KG1 (cell line): ENCODE data around the gene EEIG1.

Experiments
- DNase-seq: peaks from one replicate; lab custom pipeline; 2025; lab: John Stamatoyannopoulos, UW

Gene EEIG1

DNA sequence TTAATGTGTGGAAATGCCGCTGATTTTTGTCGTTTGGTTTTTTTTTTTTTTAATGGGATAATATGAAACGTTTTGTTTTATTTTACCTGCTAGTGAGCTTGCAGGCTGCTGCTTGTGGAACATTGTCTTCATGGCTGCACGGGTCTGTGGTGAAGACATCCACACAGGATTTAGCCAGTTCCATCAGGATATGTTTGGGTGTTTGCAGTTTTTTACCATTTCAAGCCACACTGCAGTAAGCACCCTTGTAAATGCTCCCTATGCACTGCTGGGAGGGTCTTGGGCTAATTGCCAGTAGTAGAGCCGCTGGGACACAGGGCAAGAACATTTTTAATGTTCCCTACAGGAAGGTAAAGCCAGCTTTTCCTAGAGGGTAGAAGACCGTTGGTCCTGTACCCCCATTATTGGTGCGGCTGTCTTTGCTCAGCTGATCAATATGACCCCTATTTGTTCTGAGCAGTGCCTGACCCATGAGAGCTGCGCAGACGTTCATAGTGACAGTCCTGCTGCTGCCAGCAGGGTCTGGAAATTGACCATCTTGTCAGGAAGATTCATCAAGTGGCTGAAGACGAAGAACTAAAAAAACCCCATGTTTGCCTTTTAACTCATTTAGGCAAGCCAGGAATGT lies 20.5 kb upstream of the EEIG1 start:
- no peak for DNase-seq

DNA sequence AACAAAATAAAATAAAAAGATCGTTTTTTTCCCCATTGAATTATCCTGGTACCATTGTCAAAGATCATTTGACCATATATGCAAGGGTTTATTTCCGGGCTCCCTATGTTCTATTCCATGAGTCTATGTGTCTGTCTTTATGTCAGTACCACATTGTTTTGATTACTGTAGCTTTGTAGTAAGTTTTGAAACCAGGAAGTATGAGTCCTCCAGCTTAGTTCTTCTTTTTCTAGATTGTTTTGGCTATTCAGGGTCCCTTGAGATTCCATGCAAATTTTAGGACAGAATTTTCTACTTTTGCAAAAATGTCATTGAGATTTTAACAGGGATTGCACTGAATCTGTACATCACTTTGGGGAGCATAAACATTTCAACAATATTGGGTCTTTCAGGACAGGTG lies 18.7 kb upstream of the EEIG1 start:
- no peak for DNase-seq

DNA sequence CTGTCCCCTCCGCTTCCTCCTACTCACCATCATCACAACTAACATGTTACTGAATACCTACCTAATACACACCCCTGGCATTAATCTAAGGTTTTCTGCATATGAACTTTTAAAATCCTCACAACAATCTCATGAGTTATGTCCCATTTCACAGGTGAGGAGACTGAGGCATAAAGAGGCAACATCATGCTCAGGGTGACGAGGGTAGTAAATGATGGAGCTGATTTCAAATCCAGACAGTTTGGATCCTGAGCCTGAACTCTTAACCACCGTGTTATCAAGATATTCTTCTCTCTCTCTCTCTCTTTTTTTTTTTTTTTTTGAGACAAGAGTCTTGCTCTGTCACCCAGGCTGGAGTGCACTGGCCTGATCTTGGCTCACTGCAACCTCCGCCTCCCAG lies 12.9 kb upstream of the EEIG1 start:
- no peak for DNase-seq

DNA sequence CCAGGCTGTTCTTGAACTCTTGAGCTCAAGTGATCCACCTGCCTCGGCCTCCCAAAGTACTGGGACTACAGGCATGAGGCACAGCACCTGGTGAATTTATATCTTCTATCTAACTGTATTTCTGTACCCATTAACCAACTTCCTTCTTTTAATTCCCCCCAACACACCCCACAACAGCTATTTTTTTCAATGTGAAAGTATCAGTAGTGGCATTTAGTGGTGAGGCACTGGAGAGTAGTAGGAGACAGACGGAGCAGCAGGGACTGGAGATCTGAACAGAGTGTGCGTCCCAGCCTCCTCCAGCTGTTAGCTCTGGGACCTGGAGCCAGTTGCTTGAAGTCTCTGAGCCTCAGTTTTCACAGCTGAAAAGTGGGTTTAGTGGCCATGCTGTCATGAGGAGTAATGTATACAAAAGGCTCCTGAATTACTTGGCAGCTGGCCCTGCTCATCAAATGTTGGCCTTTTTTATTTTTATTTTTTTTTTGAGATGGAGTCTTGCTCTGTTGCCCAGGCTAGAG lies 11.0 kb upstream of the EEIG1 start:
- no peak for DNase-seq

DNA sequence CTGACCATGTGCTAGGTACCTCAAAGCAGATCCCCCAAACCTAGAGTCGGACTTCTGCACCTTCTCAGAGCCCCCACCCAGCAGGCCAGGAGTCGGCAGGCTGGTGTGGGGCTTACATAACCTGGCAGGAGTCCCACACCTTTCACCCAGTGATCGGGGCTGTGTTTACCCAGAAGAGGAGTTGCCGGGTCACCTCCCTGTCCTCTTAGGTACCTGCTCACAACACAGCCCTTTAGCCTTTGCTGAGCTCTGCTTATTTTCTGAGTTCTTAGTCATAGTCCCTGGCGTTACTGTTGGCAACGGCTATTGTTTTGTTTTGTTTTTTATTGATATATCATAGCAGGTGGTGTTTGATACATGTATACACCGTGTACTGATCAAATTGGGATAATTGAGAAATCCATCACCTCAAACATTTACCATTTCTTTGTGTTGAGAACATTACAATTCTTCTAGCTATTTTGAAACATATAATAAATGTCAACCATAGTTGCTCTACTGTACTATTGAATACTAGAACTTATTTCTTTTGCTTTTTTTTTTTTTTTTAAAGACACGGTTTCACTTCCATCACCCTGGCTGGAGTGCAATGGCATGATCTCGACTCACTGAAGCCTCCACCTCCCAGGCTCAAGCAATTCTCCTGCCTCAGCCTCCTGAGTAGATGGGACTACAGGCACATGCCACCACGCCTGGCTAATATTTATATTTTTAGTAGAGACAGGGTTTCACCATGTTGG lies 10.4 kb upstream of the EEIG1 start:
- DNase-seq, result no peak

DNA sequence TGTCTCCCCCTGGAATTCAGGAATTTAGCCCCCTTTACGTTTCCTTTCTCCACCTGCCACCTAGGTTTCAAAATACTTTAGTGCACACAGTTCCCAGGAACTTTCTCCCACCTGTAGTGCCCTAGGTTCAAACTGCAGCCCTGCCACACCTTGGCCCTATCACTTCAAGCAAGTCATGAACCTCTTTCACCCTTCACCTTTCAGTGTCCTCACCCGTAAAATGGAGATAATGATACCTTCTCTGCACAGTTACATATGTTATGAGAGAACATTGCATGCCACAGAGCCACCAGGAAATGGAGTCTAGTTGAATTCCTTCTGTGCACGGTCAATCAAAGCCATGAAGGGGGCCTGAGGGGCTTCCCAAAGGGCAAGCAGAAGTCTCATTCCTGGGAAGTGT lies 9.8 kb upstream of the EEIG1 start:
- no peak for DNase-seq

DNA sequence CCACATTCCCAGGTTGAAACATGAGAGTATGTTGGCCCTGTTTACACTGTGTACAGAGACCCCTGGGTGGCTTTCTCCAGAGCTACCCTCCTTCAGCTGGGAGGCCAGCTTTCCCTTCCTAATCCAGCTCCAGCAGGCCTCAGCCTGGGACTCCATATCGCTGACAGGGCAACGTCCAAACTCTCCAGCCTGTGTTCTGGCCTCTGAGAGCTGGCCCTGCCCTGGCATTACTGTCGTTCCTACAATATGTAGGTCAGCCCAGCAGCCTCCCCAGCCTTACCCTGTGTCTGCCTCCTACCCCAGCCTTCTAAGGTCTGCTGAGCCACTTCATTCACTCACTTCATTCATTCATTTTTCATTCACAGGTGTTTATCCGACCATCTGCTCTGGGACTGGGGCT lies 8.3 kb upstream of the EEIG1 start:
- no peak for DNase-seq

DNA sequence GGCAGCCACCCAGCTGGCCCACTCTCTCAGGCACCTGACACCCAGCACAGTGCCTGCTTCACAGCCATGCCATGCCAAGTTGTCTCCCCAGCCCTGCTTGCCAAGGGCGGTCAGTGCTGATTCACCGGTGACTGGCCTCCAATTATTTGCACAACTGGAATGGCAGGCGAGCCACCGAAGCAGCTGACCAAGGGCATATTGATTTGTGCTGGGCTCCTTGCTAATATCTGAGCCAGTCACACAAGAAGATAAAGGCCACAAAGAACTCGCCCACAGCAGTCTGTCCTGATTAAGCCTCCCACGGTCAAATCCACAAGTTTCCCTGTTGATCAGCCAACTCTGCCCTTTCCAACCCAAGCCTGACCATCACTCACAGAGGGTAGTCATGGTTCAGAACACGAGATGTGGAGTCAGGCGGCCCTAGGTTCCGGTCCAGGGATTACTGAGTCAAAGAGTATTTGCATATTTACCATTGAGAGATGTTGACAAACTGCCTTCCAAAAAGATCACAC lies 6.4 kb upstream of the EEIG1 start:
- no peak for DNase-seq

DNA sequence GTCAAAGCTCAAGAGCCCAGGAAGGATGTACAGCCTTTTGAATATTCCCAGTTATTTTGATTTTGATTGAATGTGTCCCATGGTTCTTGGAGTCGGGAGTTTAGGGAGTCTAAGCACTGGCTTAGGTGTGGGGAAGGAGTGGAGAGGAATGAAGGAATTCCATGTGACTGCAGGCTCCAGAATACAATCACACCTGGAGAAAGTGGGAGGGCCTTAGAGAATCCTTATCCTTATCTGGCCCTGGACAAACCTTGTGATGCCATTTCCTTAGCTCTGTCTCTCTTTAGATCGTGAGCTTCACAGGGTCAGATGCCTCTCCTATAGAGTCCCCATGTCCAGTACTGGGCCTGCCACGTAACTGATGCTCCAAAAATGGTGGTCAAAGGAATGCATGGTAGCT lies 4.2 kb upstream of the EEIG1 start:
- DNase-seq, result no peak

DNA sequence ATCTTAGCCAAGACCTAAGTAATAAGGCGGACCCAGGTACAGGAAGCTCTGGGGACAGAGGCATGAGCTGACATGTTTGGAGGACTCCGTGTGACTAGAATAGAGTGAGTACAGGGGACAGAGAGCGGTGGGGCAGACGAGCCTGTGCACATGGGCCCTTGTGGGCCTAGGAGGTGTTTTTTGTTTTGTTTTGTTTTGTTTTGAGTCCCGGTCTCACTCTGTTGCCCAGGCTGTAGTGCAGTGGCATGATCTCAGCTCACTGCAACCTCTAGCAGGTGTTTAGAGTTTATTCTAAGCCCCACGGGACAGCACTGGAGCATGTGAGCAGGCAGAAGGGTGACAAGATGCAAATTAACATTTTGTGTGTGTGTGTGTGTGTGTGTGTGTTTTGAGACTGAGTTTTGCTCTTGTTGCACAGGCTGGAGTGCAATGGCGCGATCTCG lies 3.1 kb upstream of the EEIG1 start:
- DNase-seq, result no peak

DNA sequence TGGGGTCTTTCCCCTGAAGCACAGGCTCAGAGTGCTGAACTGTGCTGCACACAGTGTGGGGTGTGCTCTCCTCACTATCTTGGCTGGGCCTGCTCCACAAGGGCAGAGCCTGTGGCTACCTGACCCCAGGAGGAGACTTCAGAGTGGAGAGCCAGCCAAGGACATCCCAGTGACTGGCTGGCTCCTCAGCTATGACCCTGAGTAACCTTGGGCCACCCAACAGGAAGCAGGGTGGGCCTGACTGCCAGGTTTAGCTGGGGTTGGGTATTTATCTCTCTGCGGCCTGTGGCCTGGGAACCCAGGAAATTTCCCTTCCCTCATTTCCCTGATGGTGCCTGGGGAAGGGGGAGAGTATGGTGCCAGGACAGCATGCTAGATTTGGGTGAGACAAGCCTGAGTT lies 2.1 kb upstream of the EEIG1 start:
- no peak for DNase-seq

DNA sequence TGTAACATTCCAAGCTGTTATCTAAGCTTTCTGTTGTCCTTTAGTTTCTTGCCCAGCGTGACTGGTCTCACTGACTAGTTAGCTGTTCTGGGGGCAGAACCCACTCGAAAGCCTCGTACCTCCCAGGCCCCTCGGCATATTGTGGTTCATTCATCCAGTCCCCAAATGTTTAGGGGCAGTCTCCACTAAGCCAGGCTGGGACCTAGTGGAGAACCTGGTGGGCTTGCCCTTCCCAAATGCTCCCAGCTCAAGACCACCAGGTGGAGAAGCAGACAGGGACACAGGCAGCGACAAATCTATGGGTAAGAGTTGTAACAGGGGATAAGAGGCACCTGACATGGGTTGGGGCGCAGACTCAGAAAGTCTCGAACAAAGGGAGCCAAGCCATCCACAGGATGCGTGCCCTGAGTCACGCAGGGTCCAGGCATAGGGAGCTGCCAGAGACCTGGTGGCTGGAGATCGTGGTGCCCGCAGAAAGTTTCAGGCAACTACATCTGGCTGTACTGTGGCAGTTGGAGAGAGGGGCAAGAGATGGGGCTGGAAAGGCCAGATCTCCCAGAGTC lies 851 bp upstream of the EEIG1 start:
- no peak for DNase-seq

DNA sequence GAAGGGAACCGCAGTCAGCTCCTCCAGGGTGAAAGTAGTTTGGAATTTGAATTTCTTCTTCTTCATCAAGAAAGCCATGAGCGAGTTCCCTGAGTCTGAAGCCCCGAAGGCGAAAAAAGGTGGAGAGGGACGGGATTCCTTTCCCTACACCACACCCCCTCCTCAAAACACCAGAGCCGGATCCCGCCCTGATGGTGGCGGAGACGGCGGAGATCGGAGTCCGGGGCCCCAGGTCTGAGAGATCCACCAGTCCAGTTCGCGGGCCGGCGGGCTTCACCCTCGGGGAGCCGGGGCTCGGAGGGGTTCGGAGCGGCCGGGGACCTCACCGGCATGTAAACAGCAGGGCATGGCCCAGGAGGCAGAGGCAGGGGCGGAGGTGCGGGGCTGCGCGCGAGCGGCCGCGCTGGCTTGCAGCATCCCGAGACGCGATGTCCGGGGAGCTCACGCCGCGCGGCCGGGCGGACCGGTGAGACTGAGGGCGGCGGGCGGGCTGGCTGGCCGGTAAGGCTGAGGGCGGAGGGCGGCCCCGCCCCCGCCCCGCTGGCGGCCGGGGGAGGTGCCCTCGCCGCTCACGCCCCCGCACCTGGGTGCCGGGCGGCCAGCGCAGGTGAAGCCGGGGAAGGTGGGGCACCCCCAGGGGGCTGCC lies 606 bp downstream of the EEIG1 start:
- no peak for DNase-seq

DNA sequence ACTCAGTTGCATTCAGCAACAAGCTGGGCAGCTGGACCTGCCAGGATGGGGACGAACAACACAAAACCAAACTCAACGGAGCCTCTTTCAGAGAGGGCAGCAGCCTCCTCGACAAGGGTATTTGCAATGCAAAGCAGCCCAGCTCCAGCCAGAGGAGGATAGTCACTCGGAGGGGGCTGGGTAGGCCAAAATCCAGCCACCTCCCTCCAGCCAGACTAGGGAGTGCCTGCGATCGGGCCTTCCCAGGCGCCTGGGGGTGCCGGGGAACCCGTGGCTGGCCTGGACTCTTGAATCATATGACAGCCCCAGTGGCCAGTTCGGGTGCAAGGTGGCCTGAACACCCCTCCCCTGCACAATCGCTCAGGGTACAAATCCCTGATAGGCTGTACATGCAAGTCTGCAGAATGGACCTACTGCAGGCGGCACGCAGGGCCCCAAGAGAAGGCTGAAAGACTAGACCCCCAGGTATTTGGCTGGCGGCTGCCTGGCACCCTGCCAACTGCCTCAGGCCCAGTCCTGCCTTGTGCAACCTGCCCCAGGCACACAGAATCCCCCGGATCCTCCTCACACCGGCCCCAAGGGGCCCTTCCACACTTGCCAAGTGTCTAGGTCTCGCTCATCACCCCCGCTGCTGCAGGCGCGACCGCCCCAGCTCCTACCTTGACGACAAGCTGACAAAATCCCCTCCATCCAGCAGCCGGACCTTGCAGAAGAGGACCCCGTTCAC lies 1.3 kb downstream of the EEIG1 start:
- DNase-seq, result no peak

DNA sequence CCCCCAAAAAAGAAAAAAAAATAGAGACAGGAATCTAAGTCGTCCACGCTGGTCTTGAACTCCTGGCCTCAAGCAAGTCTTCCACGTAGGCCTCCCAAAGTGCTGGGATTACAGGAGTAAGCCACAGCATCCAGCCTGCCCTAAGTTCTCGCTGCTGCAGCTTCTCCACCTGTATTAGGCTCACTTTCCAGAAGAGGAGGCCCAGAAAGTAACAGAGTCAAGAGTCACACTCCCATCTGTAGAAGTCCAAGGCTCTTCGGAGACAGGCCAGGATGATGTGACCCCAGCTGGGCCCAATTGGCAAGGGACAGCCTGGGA lies 1.8 kb downstream of the EEIG1 start:
- DNase-seq, result no peak

DNA sequence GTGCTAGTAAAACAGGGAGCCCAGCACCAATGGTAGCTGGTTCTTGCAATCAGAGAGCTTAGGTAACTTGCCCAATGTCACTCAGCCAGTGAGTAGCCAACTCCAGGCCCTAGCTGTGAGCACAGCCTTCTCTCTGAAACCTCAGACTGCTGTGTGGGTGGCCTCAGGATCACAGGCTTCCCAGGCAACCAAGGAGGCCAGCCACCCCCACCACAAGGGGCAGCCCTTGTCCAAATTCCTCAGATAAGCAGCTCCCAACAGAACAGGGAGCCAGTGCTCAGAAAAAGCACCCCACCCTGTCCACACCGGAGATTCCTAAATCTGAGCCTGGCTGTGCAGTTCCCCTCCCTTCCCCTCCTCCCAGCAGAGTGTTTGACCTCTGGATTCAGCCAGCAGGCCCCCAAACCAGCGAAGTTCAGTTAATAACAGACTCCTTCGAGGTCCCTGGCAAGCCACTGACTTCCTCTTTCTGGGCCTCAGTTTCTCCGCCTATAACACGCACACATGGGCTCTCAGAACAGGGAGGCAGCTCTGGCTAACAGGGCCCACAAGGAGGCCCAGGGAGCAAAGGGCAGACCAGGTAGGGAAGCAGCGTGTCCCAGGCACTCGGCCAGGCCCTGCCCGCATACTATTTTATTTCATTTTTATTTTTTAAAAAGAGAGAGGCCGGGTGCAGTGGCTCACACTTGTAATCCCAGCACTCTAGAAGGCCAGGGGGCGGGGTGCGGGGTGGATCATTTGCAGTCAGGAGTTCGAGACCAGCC lies 2.7 kb downstream of the EEIG1 start:
- no peak for DNase-seq

DNA sequence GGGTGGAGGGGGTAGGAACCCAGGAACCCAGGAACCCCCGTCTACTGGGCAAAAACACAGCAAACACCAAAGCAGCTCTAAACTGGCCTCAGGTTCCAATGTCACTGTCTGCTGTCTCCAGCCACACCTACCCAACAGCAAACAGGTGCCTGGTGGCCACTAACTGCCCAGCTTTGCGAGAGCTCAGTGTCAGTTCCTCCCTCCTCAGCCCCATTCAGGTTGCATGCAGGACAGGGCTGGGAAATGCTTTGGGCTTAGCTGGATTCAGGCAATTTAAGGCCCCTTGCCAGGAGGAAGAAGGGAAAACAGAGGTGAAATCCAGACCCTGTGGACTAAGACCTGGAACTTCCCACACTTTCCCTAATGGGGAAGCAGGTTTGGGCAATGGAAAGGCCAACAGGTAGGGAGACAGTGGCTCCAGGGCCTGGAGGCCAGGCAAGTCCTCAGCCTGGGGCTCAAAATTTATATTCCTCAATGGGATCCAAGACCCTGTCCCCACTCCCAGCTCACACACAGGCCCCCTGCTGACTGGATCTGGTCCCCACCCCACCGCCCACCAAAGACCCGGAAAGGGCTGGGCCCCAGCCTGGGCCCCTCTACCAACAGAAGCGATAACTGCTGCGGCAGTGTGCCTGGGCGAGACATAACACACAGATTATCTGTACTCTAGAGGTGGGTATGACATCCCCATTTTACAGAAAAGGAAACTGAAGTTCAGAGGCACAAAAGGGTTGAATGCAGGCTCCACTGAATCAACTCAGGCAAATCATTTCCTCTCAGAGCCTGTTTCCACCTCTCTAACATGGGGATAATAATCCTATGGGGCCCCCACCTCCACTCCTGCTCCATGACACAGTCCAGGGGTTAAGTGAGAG lies 3.5 kb downstream of the EEIG1 start:
- DNase-seq, result no peak

DNA sequence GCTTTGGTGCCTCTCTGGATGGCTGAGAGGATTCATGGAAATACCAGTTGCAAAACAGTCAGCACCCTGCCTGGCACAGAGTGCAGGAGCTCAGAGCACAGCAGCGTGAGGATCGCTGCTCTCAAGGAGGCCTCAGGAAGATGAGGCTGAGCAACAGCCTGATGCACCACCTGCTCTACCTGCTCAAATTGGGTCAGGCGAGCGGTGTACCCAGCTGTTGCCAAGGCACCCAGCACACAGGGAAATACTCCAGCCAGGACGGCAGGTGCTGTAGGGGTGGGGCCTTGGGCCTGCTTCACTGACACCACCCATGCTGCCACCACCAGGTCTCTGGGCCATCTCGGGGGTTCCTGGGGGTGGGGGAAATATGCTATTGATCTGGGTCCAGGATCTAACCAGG lies 4.3 kb downstream of the EEIG1 start:
- no peak for DNase-seq

DNA sequence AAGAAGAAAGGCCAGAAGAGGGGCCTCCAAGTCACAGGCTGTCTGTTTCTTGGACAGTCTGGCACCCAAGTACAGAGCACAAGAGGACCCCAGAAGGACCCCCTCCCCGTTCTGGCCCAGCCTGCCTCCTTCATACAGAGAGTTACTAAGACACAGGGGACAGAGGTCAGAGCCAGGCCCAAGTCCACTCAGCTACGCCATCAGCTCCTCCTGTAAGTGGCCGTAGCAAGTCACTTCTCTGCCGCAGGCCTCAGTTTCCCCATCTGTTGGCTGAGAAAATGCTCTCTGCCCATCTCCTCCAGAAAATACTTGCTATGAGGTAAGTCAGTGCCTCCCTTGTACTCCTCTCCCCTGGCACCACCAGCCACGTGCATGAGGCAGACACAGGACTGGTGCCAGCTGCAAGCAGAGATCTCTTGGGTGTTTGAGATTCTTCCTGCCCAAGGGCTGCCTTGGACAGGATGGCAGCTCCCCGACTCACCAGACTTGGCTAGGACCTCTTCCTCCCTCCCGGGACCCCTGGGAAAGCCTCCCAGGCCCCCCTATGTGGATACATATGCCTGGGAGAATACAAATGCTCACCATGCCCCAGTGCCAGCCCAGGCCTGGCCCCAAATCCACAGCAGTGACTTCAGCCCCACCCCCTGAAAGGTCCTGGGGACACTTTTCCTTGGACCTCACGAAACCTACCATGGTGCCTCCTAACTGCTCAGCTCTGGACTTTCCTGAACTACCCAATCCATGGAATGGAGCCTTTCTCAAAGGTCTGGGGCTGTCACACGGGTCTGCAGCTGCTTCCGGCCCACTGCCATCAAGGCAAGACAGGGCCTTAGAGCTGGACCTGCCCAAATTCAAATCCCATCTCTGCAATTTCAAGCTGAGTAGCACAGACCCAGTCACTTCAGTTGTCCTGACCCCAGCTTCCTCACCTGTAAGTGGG lies 5.1 kb downstream of the EEIG1 start:
- DNase-seq, result no peak
